WTC11 (cell line): ENCODE results near the gene STAB2.

Source experiments
- ATF1 ChIP-seq: sonication (generic); formaldehyde crosslinking; IDR thresholded peaks from 2 replicates; pipeline ENCODE4 v1.8.1; 2023; ENCODE audit warnings: mild to moderate bottlenecking, moderate library complexity, missing genetic modification reagents
- CREM ChIP-seq: sonication (generic); formaldehyde crosslinking; IDR thresholded peaks from 2 replicates; pipeline ENCODE4 v1.8.1; 2022; ENCODE audit warnings: mild to moderate bottlenecking, missing genetic modification reagents, moderate library complexity
- HMGXB4 ChIP-seq: sonication (generic); formaldehyde crosslinking; IDR thresholded peaks from 2 replicates; pipeline ENCODE4 v1.8.1; 2023; ENCODE audit warnings: mild to moderate bottlenecking, moderate library complexity, missing genetic modification reagents
- JUN ChIP-seq: sonication (generic); formaldehyde crosslinking; IDR thresholded peaks from 2 replicates; pipeline ENCODE4 v1.8.0; 2023; ENCODE audit warnings: mild to moderate bottlenecking, missing genetic modification reagents
- KAT7 ChIP-seq: sonication (generic); formaldehyde crosslinking; IDR thresholded peaks from 2 replicates; pipeline ENCODE4 v1.8.1; 2023; ENCODE audit warnings: missing genetic modification reagents, mild to moderate bottlenecking, borderline replicate concordance
- SP1 ChIP-seq: sonication (generic); formaldehyde crosslinking; conservative IDR thresholded peaks from 2 replicates; pipeline ENCODE4 v1.8.1; 2022; ENCODE audit warnings: missing genetic modification reagents
- STAT6 ChIP-seq: sonication (generic); formaldehyde crosslinking; conservative IDR thresholded peaks from 2 replicates; pipeline ENCODE4 v1.8.1; 2023; ENCODE audit warnings: mild to moderate bottlenecking, low read depth, missing genetic modification reagents, moderate library complexity
- TEAD1 ChIP-seq: sonication (generic); formaldehyde crosslinking; IDR thresholded peaks from 2 replicates; pipeline ENCODE4 v1.8.0; 2022; ENCODE audit warnings: mild to moderate bottlenecking, missing genetic modification reagents
- USF2 ChIP-seq: sonication (generic); formaldehyde crosslinking; IDR thresholded peaks from 2 replicates; pipeline ENCODE4 v1.8.1; 2023; ENCODE audit warnings: mild to moderate bottlenecking, missing genetic modification reagents, moderate library complexity
- ZNF219 ChIP-seq: sonication (generic); formaldehyde crosslinking; IDR thresholded peaks from 2 replicates; pipeline ENCODE4 v1.8.0; 2023; ENCODE audit warnings: missing genetic modification reagents, mild to moderate bottlenecking, borderline replicate concordance
- ZNF232 ChIP-seq: sonication (generic); formaldehyde crosslinking; IDR thresholded peaks from 2 replicates; pipeline ENCODE4 v1.8.0; 2022; ENCODE audit warnings: mild to moderate bottlenecking, missing genetic modification reagents
- TF ChIP-seq, protein P1 (sequence below): fragments of 200-600 bp; IDR thresholded peaks from 2 replicates; pipeline ENCODE4 v1.8.0; 2022; ENCODE audit warnings: antibody characterized with exemption
- TF ChIP-seq, protein P2 (sequence below): sonication (generic); formaldehyde crosslinking; IDR thresholded peaks from 2 replicates; pipeline ENCODE4 v1.8.0; 2022; ENCODE audit warnings: mild to moderate bottlenecking, missing genetic modification reagents
- TF ChIP-seq, protein P3 (sequence below): sonication (generic); formaldehyde crosslinking; IDR thresholded peaks from 2 replicates; pipeline ENCODE4 v1.8.0; 2022; ENCODE audit warnings: missing genetic modification reagents

DNA sequence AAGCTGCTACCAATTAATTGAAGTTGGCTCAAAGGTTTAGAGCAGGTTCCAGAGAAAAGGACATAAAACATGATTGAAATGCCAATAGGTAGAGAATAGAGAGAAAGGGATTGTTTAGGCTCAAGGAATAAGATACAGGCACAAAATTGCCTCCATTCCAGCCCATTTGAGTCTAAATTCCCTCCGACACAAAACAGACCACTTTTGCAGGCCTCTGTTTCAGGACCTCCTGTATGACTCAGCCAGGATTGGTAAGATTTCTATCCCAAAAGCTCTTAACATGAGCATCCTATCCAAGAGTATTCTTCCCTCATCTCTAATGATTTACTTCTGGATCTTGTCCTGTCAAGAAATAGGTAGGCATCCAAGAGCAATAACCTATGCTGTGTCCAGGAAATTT is 123.5 kb downstream of the STAB2 start:
- TF ChIP-seq, protein P1, sequence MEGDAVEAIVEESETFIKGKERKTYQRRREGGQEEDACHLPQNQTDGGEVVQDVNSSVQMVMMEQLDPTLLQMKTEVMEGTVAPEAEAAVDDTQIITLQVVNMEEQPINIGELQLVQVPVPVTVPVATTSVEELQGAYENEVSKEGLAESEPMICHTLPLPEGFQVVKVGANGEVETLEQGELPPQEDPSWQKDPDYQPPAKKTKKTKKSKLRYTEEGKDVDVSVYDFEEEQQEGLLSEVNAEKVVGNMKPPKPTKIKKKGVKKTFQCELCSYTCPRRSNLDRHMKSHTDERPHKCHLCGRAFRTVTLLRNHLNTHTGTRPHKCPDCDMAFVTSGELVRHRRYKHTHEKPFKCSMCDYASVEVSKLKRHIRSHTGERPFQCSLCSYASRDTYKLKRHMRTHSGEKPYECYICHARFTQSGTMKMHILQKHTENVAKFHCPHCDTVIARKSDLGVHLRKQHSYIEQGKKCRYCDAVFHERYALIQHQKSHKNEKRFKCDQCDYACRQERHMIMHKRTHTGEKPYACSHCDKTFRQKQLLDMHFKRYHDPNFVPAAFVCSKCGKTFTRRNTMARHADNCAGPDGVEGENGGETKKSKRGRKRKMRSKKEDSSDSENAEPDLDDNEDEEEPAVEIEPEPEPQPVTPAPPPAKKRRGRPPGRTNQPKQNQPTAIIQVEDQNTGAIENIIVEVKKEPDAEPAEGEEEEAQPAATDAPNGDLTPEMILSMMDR: no peak
- TF ChIP-seq ZNF232 (no peak), JUN (no peak), ZNF219 (CRISPR knock-in tag) (no peak), STAT6 (no peak), SP1 (CRISPR knock-in tag) (no peak), KAT7 (CRISPR knock-in tag) (no peak), USF2 (no peak), ATF1 (CRISPR knock-in tag) (no peak), TEAD1 (CRISPR knock-in tag) (no peak), HMGXB4 (CRISPR knock-in tag) (no peak), CREM (CRISPR knock-in tag) (no peak)
- TF ChIP-seq, protein P2, sequence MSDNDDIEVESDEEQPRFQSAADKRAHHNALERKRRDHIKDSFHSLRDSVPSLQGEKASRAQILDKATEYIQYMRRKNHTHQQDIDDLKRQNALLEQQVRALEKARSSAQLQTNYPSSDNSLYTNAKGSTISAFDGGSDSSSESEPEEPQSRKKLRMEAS: no peak
- TF ChIP-seq, protein P3, sequence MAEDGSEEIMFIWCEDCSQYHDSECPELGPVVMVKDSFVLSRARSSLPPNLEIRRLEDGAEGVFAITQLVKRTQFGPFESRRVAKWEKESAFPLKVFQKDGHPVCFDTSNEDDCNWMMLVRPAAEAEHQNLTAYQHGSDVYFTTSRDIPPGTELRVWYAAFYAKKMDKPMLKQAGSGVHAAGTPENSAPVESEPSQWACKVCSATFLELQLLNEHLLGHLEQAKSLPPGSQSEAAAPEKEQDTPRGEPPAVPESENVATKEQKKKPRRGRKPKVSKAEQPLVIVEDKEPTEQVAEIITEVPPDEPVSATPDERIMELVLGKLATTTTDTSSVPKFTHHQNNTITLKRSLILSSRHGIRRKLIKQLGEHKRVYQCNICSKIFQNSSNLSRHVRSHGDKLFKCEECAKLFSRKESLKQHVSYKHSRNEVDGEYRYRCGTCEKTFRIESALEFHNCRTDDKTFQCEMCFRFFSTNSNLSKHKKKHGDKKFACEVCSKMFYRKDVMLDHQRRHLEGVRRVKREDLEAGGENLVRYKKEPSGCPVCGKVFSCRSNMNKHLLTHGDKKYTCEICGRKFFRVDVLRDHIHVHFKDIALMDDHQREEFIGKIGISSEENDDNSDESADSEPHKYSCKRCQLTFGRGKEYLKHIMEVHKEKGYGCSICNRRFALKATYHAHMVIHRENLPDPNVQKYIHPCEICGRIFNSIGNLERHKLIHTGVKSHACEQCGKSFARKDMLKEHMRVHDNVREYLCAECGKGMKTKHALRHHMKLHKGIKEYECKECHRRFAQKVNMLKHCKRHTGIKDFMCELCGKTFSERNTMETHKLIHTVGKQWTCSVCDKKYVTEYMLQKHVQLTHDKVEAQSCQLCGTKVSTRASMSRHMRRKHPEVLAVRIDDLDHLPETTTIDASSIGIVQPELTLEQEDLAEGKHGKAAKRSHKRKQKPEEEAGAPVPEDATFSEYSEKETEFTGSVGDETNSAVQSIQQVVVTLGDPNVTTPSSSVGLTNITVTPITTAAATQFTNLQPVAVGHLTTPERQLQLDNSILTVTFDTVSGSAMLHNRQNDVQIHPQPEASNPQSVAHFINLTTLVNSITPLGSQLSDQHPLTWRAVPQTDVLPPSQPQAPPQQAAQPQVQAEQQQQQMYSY (CRISPR knock-in tag): no peak
